DMS153 treated with DMSO at 0.1 percent for 48 hours (cell line): ENCODE results near the gene DCHS1.

Experiments
- DNase-seq: peaks from one replicate; lab custom pipeline; 2025; ENCODE audit not compliant: unreplicated experiment; lab: John Stamatoyannopoulos, UW

DCHS1 gene

DNA sequence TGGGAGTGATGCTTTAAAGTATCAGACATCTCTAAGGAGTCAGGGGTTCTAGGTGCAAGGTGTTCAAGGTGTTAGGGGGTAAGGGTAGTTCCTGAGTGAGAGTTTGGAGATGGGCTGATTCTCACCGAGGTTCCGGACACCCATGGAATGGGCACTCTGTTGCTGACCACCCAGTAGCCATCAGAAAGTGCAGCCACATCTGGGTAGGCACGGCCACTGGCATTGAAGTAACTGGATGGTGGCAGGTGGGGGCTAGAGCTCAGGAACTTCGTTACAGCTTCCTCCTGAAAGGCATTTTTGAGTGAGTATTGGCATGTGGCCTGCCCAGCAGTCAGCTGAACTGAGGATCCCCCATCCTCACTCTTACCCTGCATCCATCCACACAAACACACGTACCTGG, 40.6 kb downstream of the DCHS1 start:
- DNase-seq: no peak

DNA sequence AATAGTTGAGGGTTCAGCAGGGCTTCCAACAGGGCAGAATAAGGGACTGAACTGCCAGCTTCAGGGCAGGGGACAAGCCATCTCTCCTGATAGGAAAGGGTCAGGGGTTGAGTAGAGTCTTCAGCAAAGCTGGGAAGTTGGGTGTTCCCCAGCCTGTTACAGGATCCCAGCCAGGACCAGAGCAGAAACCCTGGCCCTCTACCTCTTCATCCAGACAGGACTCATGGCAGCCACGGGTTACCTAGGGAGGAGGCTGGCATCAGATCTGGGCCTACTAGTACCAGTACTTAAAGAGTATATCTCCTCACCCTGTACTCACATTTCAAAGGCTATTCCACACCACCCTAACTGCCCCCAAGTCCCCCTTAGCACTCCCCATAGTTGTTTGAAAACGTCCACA, 41.2 kb downstream of the DCHS1 start:
- no peak for DNase-seq

DNA sequence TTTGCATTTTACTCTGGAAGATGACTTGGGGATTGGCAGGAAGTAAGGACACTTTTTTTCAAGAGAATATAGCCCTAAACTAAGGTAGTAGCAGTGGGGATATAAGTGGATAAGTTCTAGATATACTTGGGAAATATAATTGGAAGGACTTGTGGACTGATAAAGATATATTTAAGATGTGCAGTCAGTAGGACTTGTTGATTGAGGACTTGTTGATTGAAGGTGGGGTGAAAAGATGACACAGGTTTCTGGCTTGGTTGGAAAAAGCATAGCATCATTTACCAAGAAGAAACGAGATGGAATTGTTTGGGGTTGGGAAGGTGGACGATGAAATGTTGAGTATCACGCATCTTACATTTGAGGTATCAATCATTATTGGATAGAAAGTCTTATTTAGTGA, 42.1 kb downstream of the DCHS1 start:
- no peak for DNase-seq

DNA sequence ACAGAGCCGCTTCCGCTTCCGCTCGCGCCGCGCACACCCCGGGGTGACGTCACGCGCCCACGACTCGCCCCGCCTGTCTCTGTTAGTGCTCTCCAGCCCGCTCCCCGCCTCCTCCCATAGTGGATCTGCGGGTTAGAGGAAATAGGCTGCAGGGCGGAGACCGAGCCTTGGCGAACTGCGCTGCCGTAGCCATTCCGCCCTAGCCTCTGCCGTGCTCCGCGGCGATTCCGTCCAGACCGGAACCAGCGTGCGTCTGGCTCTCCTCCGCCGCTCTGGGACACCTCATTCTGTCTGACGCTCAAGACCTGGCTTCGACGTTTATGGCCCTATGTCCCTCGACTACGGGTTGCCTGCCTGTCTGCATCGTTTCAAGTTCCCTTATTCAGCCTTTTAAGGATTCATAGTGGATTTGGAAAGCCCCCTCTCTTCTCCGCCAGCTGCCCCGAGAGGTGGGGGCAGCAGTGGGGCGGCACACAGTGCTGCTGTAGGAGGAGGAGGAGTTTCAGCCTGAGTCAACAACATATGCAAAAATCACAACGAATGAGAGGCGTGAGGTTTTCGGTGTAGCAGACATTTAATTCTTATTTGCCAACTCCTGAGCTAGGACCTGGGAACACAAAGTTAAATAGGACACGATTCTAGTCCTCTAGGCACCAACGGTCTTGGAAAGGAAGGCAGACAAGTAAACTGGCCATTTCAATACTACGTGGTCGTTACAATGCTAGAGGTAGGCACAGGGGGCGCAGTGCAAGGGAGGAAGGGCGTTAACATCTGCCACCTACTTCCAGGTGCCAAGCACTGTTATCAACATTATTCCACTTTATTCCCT, 43.2 kb downstream of the DCHS1 start, which contains the start of gene TAF10:
TSS of gene TAF10 (minus strand) at position 4 of the 829 bp plus-strand sequence. CDS start 27 bp downstream, outside the sequence.
- peak; percentile 86 for DNase-seq

DNA sequence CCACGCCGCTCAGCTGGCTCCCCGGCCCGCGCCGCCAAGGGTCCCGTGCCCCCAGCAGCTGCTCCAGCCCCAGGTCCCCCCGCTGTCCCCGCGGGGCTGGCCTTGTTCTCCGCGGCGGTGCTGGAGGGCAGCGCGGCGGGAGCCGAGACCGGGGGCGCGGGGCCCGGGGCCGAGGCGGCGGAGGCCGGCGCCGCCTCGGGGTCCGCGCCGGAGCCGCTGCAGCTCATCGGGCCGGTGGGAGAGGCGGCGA, 43.7 kb downstream of the DCHS1 start:
- no peak for DNase-seq

DNA sequence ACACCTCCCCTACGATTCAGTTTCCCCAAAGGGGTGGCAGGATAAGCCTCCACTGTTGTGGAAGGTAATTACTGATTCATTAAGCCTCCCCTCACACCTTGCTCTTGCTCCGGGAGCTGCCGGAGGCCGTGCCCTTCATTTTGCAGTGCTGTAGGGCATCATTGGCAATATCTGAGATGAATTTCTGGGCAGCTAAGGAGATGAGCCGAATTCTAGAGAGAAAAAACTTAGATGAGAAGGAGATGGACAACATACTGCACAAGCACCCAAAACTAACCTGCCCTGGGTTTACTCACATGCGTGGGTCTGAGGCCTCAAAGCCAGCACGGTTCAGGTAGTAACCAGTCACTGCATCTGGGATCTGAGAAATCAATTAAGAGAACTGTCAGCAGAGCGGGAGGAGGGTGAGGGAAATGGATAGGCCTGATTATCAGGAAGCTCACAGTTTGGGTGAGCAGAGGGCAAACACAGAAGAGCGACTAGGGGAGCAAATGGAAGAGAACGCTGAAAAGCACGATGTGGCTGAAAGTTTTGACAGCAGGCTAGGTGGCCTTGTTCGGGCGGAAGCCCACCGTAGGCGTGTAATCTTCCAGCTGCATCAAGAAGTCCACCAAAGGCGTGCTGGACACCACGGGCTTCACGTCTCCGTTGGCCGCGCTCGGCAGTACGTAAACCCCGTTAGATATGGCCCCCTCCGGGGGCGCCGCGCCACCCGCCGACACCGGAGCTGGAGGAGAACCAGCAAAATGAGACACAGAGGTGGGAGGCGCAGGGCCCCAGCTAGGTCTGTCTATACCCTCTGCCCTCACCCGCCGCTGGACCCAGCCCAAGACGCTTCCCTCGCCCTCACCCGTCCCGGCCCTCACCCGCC, 44.3 kb downstream of the DCHS1 start:
- DNase-seq: no peak

DNA sequence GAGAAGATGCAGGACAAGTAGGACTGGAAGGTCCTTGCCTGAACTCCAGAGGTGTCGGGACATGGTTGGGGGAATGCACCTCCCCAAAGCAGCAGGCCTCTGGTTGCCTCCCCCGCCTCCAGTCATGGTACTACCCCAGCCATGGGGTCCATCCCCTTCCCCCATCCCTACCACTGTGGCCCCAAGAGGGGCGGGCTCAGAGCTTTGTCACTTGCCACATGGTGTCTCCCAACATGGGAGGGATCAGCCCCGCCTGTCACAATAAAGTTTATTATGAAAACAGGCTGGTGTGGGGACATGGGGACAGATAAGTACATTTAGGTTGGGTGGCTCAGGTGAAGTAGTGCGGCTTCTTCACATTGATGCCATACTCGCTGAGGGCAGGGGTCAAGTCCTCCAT, 45.0 kb downstream of the DCHS1 start:
- DNase-seq: no peak

DNA sequence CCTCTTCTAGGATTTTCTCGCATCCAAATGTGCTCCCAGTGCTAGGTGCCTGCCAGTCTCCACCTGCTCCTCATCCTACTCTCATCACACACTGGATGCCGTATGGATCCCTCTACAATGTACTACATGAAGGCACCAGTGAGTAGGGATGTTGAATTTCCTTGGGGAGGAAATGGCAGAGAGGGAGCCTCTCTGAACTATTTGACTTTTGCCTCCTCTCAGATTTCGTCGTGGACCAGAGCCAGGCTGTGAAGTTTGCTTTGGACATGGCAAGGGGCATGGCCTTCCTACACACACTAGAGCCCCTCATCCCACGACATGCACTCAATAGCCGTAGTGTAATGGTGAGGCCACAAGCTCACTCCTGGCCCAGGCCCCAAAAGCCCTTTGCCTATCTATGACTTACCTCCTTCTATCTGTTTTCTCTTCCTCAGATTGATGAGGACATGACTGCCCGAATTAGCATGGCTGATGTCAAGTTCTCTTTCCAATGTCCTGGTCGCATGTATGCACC, 46.0 kb downstream of the DCHS1 start:
- no peak for DNase-seq

DNA sequence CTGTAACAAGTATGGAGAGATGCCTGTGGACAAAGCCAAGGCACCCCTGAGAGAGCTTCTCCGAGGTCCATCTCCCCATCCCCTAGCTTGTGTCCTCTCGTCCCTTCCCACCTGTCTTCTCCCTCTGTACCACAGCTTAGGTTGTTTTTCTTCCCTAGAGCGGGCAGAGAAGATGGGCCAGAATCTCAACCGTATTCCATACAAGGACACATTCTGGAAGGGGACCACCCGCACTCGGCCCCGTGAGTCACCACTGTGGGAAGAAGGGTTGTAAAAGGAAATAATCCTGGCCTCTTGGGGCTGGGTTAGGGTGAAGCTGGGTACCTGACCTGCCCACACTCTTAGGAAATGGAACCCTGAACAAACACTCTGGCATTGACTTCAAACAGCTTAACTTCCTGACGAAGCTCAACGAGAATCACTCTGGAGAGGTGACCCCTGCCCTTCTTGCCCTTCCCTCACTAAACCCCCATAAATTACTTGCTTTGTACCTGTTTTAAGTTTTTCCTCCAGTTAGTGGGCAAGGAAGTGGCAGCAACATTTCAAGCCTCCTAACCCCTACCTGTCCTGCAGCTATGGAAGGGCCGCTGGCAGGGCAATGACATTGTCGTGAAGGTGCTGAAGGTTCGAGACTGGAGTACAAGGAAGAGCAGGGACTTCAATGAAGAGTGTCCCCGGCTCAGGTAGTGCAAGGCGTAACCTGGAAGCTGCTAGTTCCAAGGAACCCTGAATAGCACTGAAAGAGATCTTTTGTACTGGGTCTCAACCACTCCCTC, 46.7 kb downstream of the DCHS1 start:
- no peak for DNase-seq

DNA sequence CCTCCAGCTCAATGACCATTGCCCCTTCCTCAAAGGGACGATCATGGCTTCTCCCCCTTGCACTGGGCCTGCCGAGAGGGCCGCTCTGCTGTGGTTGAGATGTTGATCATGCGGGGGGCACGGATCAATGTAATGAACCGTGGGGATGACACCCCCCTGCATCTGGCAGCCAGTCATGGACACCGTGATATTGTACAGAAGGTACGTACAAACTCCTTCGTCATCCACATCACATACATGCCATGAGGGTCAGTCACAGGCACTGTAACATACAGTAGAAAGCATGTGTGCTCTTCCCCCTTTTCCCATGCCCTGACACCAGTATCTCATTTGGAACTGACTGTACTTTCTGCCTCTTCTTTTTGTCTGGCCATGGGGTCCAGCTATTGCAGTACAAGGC, 47.6 kb downstream of the DCHS1 start:
- DNase-seq: no peak

DNA sequence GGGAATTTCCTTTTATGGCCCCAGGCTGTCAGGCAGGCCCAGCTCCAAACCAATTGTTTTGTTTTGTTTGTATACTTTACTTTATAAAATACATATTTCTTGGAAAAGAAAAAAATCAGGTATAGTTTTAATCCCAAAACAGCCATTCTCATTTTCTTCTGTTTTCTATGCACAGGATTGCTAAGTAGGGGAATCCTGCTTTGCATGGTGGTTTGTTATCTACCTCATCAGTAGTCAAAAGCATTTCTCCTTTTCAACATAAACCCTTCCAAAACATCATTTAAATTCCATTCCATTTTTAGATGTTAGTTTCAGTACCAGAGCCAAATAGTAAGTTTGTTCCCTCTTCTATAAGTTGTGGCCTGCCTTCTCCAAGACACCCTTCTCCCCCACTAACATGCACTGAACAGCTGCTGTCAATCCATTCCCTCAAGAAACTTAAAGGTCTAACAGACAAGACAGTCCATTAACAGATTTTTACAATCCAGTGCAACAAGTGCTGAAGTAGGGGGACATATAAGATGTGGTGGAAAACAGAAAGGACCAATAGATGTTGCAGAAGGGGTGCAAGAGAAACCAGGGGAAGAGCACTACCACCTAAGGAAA, 48.3 kb downstream of the DCHS1 start:
- no peak for DNase-seq

DNA sequence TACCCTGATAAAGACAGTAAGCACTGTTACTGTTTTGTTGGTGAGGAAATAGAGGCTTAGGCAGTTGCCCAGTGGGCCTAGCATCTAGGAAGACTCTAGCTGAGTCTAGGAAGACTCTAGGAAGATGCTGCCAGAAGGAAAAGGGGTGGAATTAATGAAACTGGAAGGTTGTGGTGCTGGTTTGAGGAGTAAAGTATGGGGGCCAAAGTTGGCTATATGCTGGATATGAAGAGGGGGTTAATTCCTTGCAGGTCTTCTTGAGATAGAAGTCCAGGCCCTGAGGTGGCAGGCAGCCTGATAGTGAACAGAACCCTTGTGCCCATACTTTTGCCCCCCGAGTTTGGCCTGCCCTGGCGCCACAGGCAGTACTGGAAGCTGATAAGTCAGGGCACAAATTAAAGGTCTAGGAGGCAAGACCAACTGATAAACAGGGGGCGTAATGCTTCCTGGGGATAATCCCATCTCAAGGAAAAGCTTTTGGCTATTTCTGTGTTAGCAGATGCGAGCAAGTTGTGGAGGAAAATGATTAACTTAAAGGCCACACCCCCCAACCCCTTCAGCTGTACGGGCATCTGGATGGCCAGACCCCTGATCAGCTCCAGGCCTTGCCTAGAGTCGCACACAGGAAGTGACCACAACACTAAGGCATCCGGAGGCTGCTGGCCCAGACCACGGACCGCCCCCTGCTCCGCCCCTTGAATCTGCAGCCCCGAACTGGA, 49.0 kb downstream of the DCHS1 start:
- peak; percentile 16 for DNase-seq

DNA sequence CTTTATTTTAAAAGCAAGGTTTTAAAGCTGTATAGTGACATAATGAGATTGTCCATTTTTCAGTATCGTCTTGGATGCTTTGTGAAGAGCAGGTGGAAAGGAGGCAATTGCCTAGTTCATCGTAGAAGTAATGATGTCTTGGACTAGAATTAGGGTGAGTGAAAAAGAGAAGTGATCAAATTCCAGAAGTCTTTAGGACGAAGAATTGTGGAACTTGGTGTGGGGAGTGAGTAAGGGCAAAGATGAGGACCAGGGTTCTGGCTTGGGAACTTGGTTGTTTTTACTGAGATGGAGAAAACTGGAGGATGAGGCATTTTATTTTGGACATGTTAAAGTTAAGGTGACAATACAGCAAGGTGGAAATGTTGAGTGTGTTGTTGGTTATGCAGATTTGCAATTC, 50.8 kb downstream of the DCHS1 start:
- no peak for DNase-seq

DNA sequence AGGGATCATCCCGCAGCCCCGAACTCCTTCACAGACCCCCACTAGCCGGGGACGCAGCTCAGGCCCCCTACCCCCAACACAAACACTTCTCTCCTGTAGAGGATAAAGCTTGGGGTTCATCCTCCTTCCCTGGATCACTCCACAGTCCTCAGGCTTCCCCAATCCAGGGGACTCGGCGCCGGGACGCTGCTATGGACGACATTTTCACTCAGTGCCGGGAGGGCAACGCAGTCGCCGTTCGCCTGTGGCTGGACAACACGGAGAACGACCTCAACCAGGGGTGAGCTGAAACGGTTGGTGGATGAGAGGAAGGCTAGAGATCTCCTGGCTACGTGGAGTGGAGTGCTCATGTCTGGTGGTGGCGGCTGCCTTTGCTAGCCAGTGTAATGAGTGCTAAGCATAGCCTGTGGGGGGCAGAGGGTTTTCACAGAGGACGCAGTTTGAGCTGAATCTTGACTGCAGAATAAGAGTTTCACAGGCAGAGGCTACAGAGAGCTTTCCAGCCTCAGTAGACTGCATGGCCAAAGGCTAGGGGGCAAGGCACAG, 51.5 kb downstream of the DCHS1 start:
- peak; percentile 12 for DNase-seq

DNA sequence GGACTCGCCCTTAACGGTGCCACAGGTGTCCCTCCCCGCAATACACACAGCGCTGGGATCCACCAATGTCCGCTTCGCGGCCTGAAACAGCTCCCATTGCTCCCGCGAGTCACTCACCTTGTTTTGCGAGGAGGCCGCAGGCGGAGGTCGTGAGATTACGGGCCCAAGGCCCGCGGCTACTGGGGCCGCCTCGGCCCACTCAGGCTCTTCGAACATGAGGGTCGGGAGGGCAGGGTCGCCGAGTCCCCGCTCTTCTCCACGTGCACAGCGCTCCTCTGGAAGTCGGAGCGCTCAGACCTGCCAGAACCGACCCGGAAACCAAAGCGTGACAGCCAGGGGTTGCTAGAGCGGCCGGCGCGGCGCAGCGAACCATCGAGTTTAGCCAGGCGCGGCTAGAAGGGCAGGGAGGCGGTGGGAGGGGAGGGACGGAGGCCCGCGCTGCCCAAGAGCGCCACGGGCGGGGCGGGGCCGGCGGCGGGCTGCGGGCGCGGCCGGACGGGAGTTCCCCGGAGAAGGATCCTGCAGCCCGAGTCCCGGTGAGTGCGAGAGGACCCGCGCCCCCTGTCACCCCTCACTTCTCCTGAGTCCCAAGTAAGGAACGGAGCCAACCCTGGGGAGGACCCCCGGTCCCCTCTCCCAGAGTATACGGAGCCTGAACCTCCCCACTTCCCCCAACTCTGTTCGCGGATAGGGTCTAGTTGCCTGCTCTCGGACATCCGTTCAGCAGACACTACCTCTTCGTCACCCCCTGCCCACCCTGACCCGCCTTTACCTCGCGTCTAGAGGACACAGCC, 52.1 kb downstream of the DCHS1 start, which contains the start of the genes ILK and RRP8:
TSS of gene ILK (plus strand) at position 488 of the 794 bp plus-strand sequence. CDS start 498 bp downstream, outside the sequence.
TSS of gene RRP8 (minus strand) at position 330 of the 794 bp plus-strand sequence. CDS start at position 216, 114 bp downstream.
- DNase-seq: peak; percentile 61

DNA sequence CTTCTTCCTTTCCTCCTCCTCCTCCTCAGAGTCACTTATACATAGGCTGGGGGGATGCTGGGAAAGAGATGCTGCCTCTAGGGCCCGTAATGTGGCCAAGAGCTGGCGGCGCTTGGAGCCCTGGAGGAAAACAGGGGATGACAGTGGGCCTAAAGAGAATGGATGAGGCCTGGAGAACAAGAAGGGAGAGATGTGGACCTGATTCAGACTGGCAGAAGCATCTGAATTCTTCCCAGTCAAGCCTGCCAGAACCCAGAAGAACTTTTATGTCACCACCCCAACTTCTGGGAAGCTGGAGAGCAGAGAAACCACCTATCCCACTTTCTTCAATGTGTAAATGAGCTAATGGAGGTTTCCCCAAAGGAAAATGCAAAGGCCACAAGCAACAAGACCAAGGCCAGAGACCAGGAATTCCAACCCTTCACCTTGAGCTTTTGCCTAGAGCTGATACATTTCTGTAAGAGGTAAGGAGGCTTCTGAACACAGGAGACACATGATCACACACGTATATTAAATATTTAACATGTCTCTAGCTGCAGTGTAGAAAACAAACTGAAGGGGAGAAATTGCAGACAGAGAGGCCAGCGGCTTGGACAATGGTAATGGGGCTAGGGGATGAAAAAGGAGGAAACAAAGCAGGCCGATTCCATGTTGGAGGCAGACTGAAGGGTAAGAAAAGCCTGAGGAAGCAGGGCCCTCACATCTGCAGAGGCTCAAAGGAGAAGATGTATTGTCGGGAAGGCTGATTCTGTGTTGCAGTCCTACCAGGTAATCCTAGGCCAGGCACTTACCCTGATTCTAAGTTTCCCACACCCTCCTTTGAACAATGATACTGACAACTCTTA, 53.3 kb downstream of the DCHS1 start:
- DNase-seq: no peak

DNA sequence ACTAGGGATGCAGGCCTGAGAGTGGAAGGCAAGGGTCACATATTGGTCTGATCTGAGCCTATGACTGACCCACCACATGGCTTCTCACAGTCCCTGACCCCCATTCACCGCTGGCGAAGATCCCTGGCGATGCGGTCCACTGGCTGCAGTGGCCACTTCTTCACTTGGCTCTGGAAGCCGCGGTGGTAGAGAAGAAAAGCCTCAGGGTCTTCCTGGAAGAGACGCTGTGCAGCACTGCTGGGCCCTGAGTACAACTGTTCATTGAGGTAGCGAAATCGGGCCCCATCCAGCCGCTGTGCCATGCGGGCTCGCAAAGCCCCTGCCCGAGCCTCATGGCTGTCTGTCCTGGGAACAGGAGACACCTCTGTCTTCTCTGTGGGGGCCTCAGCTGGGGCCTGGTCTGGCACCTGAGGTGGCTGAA, 54.6 kb downstream of the DCHS1 start:
- no peak for DNase-seq

DNA sequence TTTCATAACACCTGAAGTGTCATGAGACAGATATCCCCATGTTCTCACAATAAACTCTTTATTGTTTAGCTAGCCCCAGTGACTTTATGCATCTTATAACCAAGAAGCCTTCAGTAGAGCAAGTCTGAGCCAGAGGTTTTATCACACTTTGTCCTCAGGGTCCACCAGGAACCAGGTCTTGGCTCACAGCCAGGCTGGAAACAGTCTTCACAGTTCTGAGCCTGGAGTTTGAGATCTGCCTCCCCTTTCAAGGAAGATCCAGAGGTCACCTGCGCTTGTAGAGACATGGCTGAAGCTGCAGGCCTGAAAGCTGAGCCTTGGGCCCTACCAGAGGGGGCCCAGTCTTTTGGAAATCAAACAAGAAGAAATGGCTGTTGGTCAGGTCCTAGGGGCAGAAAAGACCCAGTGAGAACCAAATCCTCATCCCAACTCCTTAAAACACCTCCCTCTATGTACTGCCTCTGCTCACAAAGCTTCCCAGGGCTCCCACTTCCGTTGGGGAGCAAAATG, 55.7 kb downstream of the DCHS1 start:
- DNase-seq: no peak
